Mucosa of stomach (tissue), 1 donor: ENCODE results near the gene PFKFB4.
A peak's percentile ranks its signal among the peaks of the same experiment; 100 is the strongest.

Source experiments
- H3K27me3 ChIP-seq: one replicate; pipeline ENCODE4 v1.7.0; 2013; ENCODE audit warnings: mild to moderate bottlenecking, low read length; ENCODE audit not compliant: control insufficient read depth, insufficient read depth
- H3K36me3 ChIP-seq: one replicate; pipeline ENCODE4 v1.7.0; 2013; ENCODE audit warnings: low read length; ENCODE audit not compliant: control insufficient read depth, insufficient read depth
- H3K4me1 ChIP-seq: one replicate; pipeline ENCODE4 v1.7.0; 2013; ENCODE audit warnings: mild to moderate bottlenecking, low read length; ENCODE audit not compliant: control insufficient read depth, insufficient read depth
- H3K4me3 ChIP-seq: one replicate; pipeline ENCODE4 v1.7.0; 2013; ENCODE audit warnings: low read length
- H3K9ac ChIP-seq: one replicate; pipeline ENCODE4 v1.7.0; 2013; ENCODE audit warnings: mild to moderate bottlenecking, low read length, moderate library complexity
- H3K9me3 ChIP-seq: one replicate; pipeline ENCODE4 v1.7.0; 2013; ENCODE audit warnings: mild to moderate bottlenecking, low read length, moderate library complexity; ENCODE audit not compliant: control insufficient read depth
- donor health status: Pancreatic carcinoma.

Gene PFKFB4

GRCh38 chr3:48514431-48515227, 42.0 kb downstream of the PFKFB4 start:
- H3K9me3 ChIP-seq, result no peaks in the 10 kb centered on the region
- no peaks in the 10 kb centered on the region for H3K36me3 ChIP-seq
- H3K27me3 ChIP-seq, result no peaks in the 10 kb centered on the region
- H3K4me3 ChIP-seq, result no peak overlapping the region
- no peak overlapping the region for H3K9ac ChIP-seq
- H3K4me1 ChIP-seq, result no peaks in the 10 kb centered on the region

GRCh38 chr3:48511551-48511950, 45.1 kb downstream of the PFKFB4 start:
- no peaks in the 10 kb centered on the region for H3K27me3 ChIP-seq
- H3K36me3 ChIP-seq, result no peaks in the 10 kb centered on the region
- no peak overlapping the region for H3K9ac ChIP-seq
- no peak overlapping the region for H3K4me3 ChIP-seq
- H3K4me1 ChIP-seq, result peaks cover 15% of the 10 kb centered on the region
- H3K9me3 ChIP-seq, result no peaks in the 10 kb centered on the region

GRCh38 chr3:48507256-48508061, 49.1 kb downstream of the PFKFB4 start:
- Histone ChIP-seq H3K9me3 (no peaks in the 10 kb centered on the region), H3K36me3 (no peaks in the 10 kb centered on the region), H3K4me3 (no peak overlapping the region), H3K27me3 (no peaks in the 10 kb centered on the region), H3K9ac (no peak overlapping the region), H3K4me1 (peaks cover 41% of the 10 kb centered on the region)

- no peak overlapping the region for H3K4me3 ChIP-seq
- no peaks in the 10 kb centered on the region for H3K36me3 ChIP-seq
- no peak overlapping the region for H3K9ac ChIP-seq
- no peaks in the 10 kb centered on the region for H3K27me3 ChIP-seq
- H3K4me1 ChIP-seq, result peaks cover 47% of the 10 kb centered on the region
- H3K9me3 ChIP-seq, result no peaks in the 10 kb centered on the region
Measured at GRCh38 chr3:48505968-48506504, 50.6 kb downstream of the PFKFB4 start.

- Histone ChIP-seq H3K4me1 (peaks cover 47% of the 10 kb centered on the region), H3K27me3 (no peaks in the 10 kb centered on the region), H3K9ac (no peak overlapping the region), H3K4me3 (no peak overlapping the region), H3K9me3 (no peaks in the 10 kb centered on the region), H3K36me3 (no peaks in the 10 kb centered on the region)
Measured at GRCh38 chr3:48505146-48505545, 51.5 kb downstream of the PFKFB4 start.

- Histone ChIP-seq H3K9me3 (no peaks in the 10 kb centered on the region), H3K4me1 (peaks cover 47% of the 10 kb centered on the region), H3K36me3 (no peaks in the 10 kb centered on the region), H3K9ac (peak within 1 kb of the TSS; percentile 91), H3K4me3 (peak within 1 kb of the TSS; percentile 53), H3K27me3 (no peaks in the 10 kb centered on the region)
Measured at GRCh38 chr3:48504051-48504946, 52.3 kb downstream of the PFKFB4 start, which contains the start of gene SHISA5. TSS of gene SHISA5 (minus strand) at chr3:48504174. CDS start at chr3:48504094, 80 bp downstream.

- H3K9me3 ChIP-seq, result no peaks in the 10 kb centered on the region
- H3K27me3 ChIP-seq, result no peaks in the 10 kb centered on the region
- no peaks in the 10 kb centered on the region for H3K36me3 ChIP-seq
- H3K4me1 ChIP-seq, result peaks cover 47% of the 10 kb centered on the region
- H3K4me3 ChIP-seq, result peak overlapping the region; percentile 31
- H3K9ac ChIP-seq, result peak overlapping the region; percentile 91
Measured at GRCh38 chr3:48503401-48504050, 53.1 kb downstream of the PFKFB4 start.

GRCh38 chr3:48502728-48503168, 53.9 kb downstream of the PFKFB4 start:
- Histone ChIP-seq H3K4me3 (peak overlapping the region; percentile 31), H3K36me3 (no peaks in the 10 kb centered on the region), H3K9me3 (no peaks in the 10 kb centered on the region), H3K9ac (peak overlapping the region; percentile 16), H3K27me3 (no peaks in the 10 kb centered on the region), H3K4me1 (peaks cover 45% of the 10 kb centered on the region)

GRCh38 chr3:48502121-48502520, 54.5 kb downstream of the PFKFB4 start:
- Histone ChIP-seq H3K9ac (no peak overlapping the region), H3K36me3 (no peaks in the 10 kb centered on the region), H3K4me1 (peaks cover 38% of the 10 kb centered on the region), H3K9me3 (no peaks in the 10 kb centered on the region), H3K27me3 (no peaks in the 10 kb centered on the region), H3K4me3 (no peak overlapping the region)

GRCh38 chr3:48501196-48501595, 55.4 kb downstream of the PFKFB4 start:
- H3K36me3 ChIP-seq, result no peaks in the 10 kb centered on the region
- no peaks in the 10 kb centered on the region for H3K27me3 ChIP-seq
- H3K9me3 ChIP-seq, result no peaks in the 10 kb centered on the region
- no peak overlapping the region for H3K9ac ChIP-seq
- H3K4me1 ChIP-seq, result peaks cover 32% of the 10 kb centered on the region
- H3K4me3 ChIP-seq, result no peak overlapping the region

- H3K36me3 ChIP-seq, result no peaks in the 10 kb centered on the region
- no peak overlapping the region for H3K4me3 ChIP-seq
- H3K9ac ChIP-seq, result no peak overlapping the region
- H3K27me3 ChIP-seq, result no peaks in the 10 kb centered on the region
- no peaks in the 10 kb centered on the region for H3K9me3 ChIP-seq
- H3K4me1 ChIP-seq, result peaks cover 29% of the 10 kb centered on the region
Measured at GRCh38 chr3:48500656-48501055, 55.9 kb downstream of the PFKFB4 start.
